ENCODE data around the gene AMBP.

The AMBP gene

DNA sequence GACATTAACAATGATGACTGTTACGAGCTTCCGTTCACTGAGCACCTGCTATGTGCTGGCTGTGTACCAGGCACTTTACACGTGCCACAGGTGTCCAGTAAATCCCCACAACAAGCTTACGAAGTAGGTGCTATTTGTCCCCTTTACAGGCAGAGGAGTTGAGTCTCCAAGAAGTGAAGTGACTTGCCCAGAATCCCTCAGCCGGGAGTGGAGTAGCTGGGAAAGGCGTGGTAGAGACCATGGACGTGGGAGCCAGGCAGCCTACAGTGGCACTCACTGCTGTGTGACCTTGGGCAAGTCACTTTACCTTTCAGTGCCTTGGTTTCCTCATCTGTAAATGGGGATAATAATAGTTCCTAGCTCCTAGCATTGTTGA is 669 bp upstream of the AMBP start:
- no peak for DNase-seq (ENCODE audit: extremely low spot score, insufficient read length, low read depth)
- FAIRE-seq: no peak

DNA sequence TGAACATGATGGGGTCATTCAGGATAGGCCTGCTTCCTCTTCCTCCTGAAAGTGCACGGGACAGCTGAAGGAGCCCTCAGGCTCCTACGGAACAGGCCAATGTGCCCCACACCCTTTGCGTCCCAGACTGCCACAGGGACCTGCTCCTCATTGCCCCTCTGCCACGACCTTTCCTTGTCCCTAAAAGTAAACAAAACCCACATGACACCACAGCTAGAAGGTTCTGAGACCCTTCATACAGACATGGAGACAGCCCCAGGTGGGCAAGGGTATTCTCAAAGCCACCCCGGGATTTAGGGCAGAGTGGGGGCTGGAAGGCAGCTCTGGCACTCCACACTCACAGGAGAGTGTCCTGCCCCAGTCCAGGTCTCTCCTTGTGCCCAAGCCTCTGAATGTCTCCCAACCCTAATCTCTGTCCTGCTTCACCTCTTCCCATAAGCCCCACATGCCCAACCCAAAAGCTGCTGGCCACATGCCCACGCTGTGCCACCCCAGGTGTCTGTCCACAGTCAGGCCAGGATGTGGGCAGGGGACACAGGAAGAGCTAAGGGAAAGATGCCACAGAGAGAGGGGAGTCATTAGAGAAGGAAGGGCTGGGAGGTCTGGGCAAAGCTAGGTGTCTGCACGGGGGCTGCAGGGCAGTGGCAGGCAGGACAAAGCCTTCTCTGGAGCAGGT is 800 bp downstream of the AMBP start:
- no peak for FAIRE-seq

DNA sequence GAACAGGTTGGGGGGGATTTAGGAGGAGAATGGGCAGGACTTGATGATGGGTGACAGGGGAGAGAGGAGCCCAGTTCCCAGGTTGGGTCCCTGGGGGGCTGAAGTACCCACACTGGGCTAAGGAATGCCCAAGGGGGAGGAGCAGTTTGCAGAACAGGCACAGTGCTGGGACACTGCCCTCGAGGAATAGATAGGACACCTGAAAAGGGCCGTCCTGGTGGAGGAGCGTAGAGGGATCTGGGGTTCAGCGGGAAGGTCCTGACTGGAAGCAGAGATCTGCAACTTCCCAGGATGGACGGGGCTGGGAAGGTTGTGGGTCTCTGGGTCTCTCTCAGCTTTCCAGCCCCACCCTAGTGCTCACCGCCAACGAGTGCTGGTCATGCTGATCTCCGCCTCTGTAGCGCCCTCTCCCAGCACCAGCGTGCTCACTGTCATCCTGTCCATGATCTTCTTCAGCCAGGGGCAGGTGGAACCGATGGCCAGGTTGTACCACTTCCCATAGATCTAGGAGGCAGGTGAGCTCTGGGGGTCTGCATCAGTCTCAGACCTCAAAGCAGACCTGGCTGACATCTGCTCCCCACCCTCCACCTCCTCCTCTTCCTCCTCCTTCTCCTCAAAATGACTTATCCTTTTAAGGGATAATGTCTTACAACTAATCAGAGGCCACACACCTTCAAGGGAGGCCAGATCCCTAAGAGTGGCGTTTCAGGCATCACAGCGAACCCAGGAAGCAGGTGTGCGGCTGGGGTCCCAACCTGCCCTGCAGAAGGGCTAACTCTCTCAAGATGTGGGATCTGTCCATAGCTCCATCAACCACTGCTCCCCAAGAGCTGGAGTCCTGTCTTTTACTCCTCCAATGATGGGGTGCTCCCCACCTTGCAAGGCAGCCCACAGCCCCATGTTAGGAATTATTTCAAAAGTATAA is 1.6 kb downstream of the AMBP start:
- DNase-seq (ENCODE audit: extremely low spot score, insufficient read length, low read depth) (no peak), FAIRE-seq (no peak)

More for the DNA sequence above, 800 bp downstream of the AMBP start:
- no peak for DNase-seq (ENCODE audit: extremely low spot score, insufficient read length, low read depth)

DNA sequence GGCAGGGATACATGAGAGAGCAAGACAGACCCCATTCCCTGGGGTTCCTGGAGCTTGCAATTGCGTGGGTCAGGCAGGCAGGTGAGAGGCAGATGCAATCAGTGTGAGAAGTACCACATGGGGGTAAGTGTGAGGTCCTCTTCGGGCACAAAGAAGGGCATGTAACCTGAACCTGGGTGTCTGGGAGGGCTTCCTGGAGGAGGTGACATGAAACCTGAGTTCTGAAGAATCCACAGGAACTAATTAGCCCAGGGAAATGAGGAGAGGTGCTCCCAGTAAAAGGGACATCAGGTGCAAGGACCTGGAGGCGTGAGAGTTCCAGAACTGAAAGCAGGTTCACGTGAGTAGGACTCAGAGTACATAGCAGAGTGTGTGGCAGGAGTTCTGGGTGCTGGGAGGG is 2.5 kb downstream of the AMBP start:
- FAIRE-seq (no peak), DNase-seq (ENCODE audit: extremely low spot score, insufficient read length, low read depth) (no peak)

DNA sequence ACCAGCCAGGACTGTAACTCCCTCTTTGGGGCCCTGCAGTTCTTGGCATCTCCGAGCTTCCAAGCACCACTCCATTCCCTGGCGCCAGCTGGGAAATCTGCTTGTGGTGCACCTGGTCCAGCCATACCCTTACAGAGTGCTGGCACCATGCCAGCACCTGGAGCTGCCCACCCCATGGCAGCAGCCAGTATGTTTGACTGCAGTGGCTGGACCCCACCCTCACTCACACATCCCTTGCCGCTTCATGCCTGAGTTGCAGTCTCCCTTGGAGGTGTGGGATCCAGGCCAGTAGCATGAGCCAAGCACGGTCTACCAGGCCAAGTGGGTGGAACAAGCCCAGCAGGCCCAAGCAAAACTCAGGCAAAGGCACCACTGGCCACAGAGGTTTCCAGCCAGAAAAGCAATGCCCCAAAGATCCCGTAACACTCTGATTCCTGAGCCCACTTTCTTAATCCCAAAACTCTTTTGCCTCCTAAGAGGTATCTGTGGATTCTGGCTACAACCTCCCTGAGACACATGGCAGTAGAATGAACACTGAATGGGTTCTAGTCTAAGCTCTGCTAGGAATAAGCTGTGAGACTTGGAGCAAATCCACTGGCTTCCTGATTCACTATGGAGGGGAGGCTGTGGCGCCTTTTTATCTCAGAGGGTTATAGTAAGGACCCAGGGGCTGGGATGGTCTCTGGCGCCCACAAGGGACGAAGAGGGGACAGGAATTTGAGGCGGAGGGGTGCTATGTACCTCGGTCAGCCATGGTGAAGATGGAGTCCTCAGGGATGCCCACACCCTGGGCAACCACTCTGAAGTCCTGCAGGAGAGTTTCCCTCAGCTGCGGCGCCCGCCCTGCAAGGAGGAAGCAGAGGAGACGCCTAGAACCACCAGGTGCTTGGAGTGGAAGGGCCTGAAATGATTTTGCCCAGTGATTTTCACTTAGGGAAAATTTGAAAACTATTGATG is 5.6 kb downstream of the AMBP start:
- no peak for DNase-seq (ENCODE audit: extremely low spot score, insufficient read length, low read depth)
- FAIRE-seq: no peak

DNA sequence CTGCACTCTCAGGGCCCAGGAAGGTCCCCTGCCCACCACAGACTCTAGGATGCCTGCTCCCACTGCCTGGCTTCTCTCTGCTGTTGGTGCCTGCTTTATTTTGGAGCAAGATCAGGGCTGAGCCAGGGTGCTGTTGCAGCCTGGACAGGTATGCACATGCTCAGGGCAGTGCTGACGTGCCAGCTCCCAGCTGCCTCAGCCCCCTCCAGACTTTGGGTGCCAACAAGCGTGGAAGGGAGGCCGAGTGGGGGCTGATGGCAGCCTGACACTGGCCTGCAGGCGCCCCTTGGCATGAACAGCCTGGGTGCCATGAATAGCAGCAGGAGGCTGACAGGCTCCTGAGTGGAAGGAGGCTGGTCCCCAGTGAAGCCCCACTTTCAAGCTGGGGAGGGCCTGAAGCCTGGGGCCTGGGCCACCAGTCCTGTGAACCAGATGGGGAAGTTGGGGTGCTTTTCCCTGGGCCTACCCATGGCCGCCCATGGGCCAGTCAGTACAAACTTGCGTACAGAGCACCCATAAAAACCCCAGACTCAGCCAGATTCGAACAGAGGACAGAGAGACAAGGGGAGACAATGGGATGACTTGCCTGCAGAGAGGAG is 6.8 kb downstream of the AMBP start:
- FAIRE-seq: no peak
- no peak for DNase-seq (ENCODE audit: extremely low spot score, insufficient read length, low read depth)

DNA sequence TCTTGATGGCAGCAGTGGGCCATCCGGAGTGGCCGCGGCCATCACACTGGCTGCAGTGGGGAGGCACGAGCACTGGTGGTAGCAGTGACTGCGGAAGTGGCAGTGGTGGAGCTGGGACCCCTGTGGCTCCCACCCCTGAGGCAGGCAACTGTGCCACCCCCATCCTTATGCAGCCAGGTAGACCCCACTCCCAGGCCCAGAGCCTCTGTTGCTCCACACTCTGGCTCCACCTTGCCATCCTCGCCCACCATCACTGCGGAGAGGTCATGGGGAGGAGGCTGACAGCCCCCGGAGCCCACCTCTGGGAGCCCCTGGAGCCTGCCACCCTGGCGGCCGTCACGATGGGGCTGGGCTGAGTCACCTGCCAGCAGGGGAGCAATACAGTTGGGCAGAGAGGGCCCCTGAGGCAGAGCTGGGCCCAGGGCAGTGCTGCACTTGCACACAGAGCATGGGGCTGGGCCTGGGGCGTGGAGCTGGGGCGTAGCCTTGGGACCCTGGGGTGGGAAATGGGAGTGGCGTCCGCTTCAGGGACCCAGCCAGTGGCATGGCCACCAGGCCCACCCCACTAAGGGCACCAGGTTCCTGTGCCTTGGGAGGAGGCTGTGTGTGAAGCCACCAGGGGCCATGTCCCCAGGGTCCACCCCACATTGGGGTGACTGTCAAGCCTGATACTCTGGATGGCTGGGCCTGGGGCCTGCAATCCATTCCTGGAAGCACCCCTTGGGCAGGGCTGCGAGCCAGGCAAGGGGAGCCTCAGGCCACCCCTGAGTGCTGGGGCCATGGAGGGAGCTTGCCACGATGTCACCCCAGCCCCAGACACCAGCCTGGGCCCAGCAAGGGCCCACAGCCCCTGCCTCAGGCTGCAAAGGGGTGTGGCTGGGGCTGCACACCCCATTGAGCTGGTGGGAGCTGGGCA is 7.7 kb downstream of the AMBP start:
- FAIRE-seq: no peak

DNA sequence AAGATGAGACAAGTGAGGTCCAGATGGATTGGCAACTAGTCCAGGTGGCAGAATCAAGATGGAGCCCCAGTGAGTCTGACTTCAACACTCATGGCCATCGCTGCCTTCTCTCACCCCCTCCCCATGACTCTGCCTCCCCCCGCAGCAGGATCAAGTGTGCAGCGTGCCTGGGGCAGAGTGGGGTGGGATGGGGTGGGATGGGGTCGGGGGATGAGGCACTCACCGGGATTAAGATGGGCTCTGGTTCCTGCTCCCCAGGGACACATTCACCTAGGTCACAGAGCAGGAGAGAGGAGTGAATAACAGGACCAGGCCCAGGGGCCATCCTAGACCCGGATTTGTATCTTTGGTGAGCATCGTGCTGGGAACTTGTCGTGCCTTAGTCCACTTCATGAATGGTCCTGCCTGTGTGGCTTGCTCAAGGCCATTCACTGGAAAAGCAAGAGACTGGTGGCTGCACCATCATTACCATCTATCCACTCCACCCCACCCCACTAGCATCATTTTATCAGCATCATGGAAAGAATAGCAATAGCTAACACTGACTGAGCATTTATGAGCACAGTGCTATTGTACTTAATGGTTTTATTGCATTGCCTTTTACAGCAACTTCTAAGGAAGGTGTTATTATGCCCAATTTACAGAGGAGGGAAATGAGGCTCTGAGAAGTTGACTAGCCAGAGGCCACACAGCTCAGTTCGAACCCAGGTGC is 8.5 kb downstream of the AMBP start:
- DNase-seq (ENCODE audit: extremely low spot score, insufficient read length, low read depth) (no peak), FAIRE-seq (no peak)

More for the DNA sequence above, 7.7 kb downstream of the AMBP start:
- no peak for DNase-seq (ENCODE audit: extremely low spot score, insufficient read length, low read depth)

DNA sequence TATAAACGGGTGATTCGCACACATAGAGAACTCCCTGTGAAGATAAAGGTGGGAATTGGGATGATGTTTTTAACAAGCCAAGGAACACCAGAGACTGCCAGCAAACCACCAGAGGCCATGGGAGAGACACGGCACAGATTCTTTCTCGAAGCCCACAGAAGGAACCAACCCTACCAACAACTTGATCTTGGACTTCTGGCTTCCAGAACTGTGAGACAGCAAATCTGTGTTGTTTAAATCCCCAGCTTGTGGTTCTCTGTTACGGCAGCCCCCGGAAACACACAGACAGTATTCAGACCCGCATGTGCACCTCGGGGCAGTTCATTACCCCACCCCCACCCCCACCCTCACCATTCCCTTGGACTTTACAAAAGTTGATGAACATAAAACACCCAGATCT is 12.8 kb downstream of the AMBP start:
- DNase-seq (ENCODE audit: extremely low spot score, insufficient read length, low read depth): no peak
- no peak for FAIRE-seq

DNA sequence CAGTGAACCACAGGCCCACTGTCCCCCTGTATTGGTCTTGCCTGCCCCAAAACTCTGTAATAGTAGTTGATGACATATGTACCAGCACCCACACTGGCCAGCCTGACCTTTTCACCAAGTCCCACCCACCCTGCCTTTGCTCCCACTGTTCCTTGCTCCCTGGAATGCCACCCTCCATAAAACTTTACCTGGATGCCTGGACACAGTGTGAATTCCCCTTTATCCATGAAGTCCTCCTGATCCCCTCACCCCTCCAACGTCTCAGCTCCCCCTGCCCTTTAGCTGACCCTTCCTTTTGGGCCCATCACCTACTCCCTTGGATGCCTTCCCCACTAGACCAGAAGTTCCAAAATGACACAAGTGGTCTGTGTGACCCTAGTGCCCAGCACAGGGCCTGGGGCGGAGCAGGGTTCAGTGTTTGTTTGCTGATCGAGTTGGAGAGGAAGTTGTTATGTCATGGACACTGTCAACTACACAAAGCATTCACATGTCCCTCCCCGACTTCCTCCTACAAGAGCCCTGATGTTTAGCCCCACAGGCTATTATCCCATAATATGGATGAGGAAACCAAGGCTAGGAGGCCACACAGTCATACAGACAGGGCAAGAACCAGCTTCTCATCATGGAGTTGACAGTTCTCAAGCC is 16.1 kb downstream of the AMBP start:
- no peak for FAIRE-seq

DNA sequence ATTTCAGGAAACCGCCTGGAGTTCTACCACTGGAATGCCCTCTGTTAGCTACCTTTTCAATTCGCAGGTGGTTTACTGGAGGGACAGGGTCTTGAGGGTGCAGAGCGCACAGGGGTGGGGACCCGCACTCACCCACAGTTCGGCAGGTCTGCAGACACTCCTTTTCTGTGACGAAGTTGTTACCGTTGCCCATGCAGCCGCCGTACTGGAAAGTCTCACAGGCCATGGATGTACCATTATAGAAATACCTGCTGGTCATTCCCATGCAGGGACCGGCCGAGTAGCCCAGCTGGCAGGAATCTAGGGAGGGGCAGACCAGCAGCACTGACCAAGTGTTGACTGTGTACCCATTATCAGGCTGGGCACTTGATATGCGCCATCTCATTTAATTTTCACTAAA is 16.8 kb downstream of the AMBP start:
- no peak for FAIRE-seq
- DNase-seq (ENCODE audit: extremely low spot score, insufficient read length, low read depth): no peak

More for the DNA sequence above, 16.1 kb downstream of the AMBP start:
- DNase-seq (ENCODE audit: extremely low spot score, insufficient read length, low read depth): no peak

DNA sequence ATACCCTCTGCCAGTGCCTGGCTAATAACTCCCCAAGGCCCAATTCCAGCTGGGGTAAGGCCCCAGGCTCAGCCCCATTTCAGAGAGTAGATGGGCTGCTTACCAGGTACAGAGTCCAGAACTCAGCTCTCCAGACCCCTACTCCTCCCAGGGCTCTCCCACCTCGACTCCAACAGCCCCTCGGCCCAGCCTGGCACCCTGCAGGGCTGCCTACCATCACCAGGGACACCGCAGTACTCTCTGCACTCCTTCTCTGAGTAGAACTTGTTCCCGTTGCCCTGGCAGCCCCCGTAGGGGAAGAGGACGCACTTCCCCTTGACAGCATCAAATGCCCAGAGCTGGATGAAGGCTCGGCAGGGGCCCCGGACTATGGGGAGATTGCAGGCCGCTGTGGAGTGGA is 17.4 kb downstream of the AMBP start:
- DNase-seq (ENCODE audit: extremely low spot score, insufficient read length, low read depth): no peak

DNA sequence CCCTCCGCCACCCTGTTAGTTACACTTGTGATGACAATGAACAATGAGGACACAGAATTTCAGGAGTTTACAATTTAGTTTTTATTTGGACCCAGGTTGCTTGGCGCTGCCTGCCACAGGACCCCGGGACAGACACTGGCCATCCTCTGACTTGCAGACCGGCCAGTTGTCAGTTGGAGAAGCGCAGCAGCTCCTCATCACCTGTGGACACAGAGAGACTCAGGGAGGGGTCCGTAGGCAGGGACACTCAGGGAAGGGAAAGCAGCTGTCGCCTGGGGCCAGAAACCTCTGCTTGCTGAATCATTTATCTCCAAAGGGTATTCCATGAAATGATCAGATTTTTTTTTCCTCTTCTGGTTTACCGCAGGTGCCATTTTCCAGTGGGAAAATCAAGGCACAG is 18.0 kb downstream of the AMBP start:
- no peak for FAIRE-seq
- no peak for DNase-seq (ENCODE audit: extremely low spot score, insufficient read length, low read depth)

More for the DNA sequence above, 17.4 kb downstream of the AMBP start:
- FAIRE-seq: no peak

DNA sequence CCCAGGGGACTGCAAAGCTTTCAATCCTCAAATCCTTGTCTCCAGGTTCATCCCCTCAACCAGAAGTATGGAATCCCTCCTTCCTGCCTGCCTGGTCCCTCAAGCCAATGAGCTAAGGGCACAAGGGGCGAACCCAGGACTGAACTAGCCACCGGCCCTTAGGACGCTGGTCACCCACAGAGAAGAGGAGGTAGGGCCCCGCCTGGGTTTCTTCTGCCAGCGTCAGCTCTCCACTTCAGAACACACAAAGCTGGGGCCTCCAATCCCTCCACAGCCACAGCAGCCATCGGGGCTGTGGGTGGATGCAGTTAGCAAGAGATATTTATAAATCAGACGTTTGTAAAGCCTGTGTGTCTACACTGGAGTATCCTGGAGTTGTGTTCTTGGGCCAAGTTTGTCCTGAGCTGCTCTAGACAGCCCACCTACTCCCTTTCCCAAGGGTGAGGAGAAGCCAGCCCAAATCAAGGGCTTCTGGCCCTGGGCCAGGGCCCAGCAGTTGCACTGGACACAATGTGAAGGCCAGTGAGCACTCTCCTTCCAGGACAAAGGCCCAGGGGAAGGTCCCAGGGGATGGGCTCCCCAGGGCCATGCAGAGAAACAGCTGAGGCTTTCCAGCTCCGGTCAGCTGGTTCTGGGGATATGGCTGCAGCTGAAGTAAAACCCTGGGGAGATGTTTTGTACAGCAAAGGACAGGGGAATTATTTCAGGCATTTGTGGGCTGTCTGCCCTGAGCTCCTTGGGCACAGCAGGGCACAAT is 18.9 kb downstream of the AMBP start:
- DNase-seq (ENCODE audit: extremely low spot score, insufficient read length, low read depth): no peak
- no peak for FAIRE-seq

DNA sequence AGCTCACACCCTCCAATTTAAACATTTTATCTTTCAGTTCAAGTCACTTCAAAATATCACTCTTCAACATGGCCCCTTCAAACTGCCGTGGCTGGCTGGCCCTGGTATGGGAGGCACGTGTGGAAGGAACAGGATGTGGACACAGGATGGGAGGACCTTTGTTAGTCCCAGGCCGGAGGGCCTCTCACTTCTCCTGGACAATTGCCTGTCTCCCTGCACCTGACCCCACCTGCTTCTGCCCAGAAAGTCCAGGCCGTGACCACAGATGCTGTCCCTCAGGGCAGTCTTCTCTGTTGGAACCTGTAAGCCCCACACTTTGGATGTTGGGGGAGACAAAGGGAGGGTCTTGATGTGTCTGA is 19.4 kb downstream of the AMBP start:
- DNase-seq (ENCODE audit: extremely low spot score, insufficient read length, low read depth): no peak
- FAIRE-seq: no peak

DNA sequence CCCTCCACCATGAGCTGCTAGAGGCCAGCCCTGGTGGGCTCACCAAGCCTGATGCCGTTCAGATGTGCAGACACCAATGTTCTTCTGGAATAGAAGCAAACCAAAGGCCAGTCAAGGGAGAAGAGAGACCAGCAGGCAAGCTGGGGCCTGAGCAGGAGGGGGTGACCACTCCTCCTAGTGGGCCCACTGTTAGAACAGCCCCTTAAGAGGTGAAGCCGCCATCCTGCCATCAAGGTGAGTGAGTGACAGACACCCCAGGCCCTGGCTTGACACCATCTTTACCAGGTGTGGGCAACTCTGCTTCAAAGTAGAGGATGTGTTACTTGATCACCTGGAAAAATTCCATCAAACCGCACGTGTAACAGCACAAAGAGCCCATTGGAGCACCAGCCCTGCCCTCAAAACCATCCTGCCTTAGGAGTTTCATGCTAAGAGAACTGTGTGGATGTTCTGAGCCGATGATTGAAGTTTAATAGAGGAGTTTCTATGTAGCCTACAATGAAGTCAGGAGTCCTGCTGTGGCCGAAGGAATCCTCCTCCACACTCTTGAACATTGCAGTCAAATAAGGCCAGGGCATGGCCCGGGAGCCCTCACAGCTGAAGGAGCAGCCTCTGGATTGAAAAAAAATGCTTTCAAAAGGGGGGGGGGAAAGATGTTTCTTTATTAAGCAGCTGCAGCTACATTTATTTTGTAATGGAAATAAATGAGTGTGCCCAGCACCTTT is 20.8 kb downstream of the AMBP start:
- FAIRE-seq: no peak
- DNase-seq (ENCODE audit: extremely low spot score, insufficient read length, low read depth): no peak

DNA sequence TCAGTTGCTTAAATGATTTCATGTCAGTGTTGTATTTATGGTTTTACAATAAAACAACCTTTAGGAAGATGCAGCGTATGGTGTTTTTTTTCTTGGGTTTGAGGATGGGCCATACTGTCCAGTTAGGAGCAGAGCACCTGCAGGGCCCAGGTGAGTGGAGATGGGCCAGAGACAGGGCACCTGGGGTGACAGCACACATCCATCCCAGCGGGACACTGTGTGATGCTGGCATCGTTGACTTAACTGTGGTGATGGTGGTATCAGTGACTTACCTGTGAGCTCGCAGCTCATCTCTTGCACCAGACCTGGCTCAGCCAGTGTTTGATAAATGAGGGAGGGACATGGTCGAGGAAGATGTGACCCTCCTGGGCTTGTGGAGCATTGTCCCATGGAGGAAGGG is 21.6 kb downstream of the AMBP start:
- DNase-seq (ENCODE audit: extremely low spot score, insufficient read length, low read depth): no peak
- FAIRE-seq: no peak

Data from GM18507 (cell line).